GM13976 (cell line): ENCODE measurements around the gene SEC14L1.
A peak's percentile ranks its signal among the peaks of the same experiment; 100 is the strongest.

Source experiments
- DNase-seq: peaks from one replicate; pipeline ENCODE4 v3.0.0; 2012; ENCODE audit warnings: low spot score
- in situ Hi-C: fragments of 300-500 bp; cut with MboI; formaldehyde crosslinking; loops from one replicate; pipeline ENCODE4 v1.12.0; 2022; ENCODE audit warnings: low sequenced_read_pairs, mixed read lengths, inconsistent platforms; ENCODE audit not compliant: unreplicated experiment
- TF ChIP-seq, protein P1 (sequence below): IDR thresholded peaks from 2 replicates; pipeline ENCODE4 v1.5.1; 2012; ENCODE audit warnings: borderline replicate concordance, mild to moderate bottlenecking; ENCODE audit not compliant: insufficient read depth; ENCODE audit errors: extremely low read depth, missing control alignments, control extremely low read depth

SEC14L1 gene

DNA sequence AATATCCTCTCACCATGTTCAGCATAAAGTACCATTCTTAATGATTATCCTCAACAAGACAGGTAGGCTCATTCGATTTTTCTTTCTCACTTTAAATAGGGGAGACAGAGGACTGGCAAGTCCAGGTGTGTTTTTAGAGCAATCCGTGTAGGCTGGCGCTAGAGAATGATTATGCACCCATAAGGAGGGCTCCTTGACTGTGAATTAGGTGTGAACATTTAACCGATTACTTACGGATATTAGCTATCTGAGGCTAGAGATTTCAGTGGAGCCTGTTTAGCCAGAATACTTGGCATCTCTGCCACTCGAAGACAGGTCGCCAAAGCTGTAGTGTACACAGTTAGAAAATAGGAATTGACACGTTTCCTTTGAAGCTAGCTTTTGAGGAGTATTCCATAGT lies 1.9 kb downstream of the SEC14L1 start:
- no peak for DNase-seq
- in situ Hi-C loops: no loop called here
- TF ChIP-seq, protein P1, sequence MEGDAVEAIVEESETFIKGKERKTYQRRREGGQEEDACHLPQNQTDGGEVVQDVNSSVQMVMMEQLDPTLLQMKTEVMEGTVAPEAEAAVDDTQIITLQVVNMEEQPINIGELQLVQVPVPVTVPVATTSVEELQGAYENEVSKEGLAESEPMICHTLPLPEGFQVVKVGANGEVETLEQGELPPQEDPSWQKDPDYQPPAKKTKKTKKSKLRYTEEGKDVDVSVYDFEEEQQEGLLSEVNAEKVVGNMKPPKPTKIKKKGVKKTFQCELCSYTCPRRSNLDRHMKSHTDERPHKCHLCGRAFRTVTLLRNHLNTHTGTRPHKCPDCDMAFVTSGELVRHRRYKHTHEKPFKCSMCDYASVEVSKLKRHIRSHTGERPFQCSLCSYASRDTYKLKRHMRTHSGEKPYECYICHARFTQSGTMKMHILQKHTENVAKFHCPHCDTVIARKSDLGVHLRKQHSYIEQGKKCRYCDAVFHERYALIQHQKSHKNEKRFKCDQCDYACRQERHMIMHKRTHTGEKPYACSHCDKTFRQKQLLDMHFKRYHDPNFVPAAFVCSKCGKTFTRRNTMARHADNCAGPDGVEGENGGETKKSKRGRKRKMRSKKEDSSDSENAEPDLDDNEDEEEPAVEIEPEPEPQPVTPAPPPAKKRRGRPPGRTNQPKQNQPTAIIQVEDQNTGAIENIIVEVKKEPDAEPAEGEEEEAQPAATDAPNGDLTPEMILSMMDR: no peak

DNA sequence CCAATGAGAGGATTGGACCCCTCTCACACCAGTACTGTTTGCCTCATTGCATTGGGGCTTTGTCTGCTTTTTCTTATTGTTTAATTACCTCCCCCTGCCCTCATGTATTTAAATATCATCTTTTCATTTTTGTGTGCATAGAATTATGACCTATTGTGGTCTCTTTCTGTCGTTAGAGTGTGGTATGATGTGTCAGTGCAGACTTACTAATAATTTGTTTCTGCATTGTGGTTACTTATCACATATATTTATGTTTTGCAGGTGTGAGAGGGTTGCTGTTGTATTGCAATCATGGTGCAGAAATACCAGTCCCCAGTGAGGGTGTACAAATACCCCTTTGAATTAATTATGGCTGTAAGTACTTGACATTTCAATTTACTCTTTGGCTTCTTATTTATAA lies 2.5 kb downstream of the SEC14L1 start:
- in situ Hi-C loops: no loop called here
- no peak for DNase-seq
- TF ChIP-seq, protein P1: no peak

DNA sequence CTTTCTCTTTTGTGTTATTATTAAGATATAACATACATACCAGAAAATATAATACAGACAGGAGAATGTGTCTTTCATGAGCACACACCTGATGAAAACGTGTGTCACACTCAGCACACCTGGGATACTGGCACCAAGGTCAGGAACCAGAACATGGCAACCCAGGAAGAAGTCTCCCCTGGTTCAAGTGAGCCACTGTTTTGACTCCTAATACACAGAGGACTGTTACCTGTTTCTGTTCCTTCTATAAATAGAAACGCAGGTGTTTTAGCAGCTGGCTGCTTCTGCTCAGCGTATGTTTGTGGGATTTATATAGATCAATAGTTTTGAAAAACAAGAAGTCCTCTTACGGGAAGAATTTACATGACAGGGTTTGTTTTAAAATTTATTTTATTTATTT lies 3.5 kb downstream of the SEC14L1 start:
- no peak for DNase-seq
- in situ Hi-C loops: no loop called here
- TF ChIP-seq, protein P1: no peak

GRCh38 chr17:77145224-77145611 lies 4.4 kb downstream of the SEC14L1 start:
- in situ Hi-C loops: no loop called here
- DNase-seq: no peak
- TF ChIP-seq, protein P1: no peak

- DNase-seq: peak; percentile 68
- in situ Hi-C loops: no loop called here
- TF ChIP-seq, protein P1: no peak
These were observed 5.0 kb downstream of the SEC14L1 start for GRCh38 chr17:77145612-77146245.

- TF ChIP-seq, protein P1: no peak
- in situ Hi-C loops: no loop called here
- DNase-seq: no peak
These were observed 5.5 kb downstream of the SEC14L1 start for GRCh38 chr17:77146246-77146632.

- DNase-seq: no peak
- TF ChIP-seq, protein P1: no peak
- in situ Hi-C loops: no loop called here
These were observed 6.1 kb downstream of the SEC14L1 start for GRCh38 chr17:77146882-77147281.
